Mononuclear cell (primary cell): ENCODE results near the gene PRSS27. TPM values are rescaled to one million over a fixed set of nuclear protein-coding genes. Genes with fewer than 3 reads are reported as not detected.

Experiments used
- H3K27me3 ChIP-seq: 2 replicates; pipeline ENCODE4 v1.6.0; 2011; ENCODE audit warnings: low read length, control low read depth; ENCODE audit not compliant: insufficient read depth
- H3K4me1 ChIP-seq: 2 replicates; pipeline ENCODE4 v1.5.1; 2011; ENCODE audit warnings: mild to moderate bottlenecking, low read length, control low read depth; ENCODE audit not compliant: insufficient read depth
- H3K4me3 ChIP-seq: 2 replicates; pipeline ENCODE4 v1.5.1; 2011; ENCODE audit warnings: mild to moderate bottlenecking, low read length, moderate library complexity
- H3K9me3 ChIP-seq: 2 replicates; pipeline ENCODE4 v1.5.1; 2011; ENCODE audit warnings: low read depth, mild to moderate bottlenecking, control low read depth, low read length
- total RNA-seq: library from RNA; depleted of rRNA; stranded (reverse); fragments of >200 nt; gene quantifications from one replicate; pipeline ENCODE4 v1.2.3, GENCODE V29; 2012

The PRSS27 gene
- total RNA-seq: 0.10 TPM

GRCh38 chr16:2720064-2720457, at the start of gene PRSS27:
Gene PRSS27 (minus strand): TSS chr16:2720224. CDS start chr16:2720160, 64 bp downstream.
- H3K9me3 ChIP-seq: no peaks in the 10 kb centered on the region
- H3K4me1 ChIP-seq: peaks cover 6% of the 10 kb centered on the region
- H3K27me3 ChIP-seq: no peaks in the 10 kb centered on the region
- H3K4me3 ChIP-seq: peak within 1 kb of the TSS; percentile 53

GRCh38 chr16:2769675-2770056, 49.6 kb upstream of the PRSS27 start:
- H3K4me3 ChIP-seq: no peak overlapping the region
- H3K27me3 ChIP-seq: no peaks in the 10 kb centered on the region
- H3K4me1 ChIP-seq: peaks cover 1% of the 10 kb centered on the region
- no peaks in the 10 kb centered on the region for H3K9me3 ChIP-seq

DNA sequence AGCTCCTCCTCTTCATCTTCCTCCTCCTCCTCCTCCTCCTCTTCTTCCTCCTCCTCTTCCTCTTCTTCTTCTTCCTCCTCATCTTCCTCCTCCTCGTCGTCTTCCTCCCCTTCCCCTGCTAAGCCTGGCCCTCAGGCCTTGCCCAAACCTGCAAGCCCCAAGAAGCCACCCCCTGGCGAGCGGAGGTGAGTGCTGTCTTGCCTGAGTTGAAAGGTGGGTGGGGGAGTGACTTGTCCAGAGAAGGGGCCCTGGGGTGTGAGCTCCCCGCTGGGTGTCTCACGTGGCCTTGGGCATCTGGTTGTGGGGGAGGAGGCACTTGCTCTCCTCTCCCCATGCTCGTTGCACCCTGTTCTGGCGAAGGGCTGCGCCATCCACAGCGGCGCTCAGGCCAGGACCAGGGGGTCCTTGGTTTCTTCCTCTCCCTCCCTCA, 49.1 kb upstream of the PRSS27 start:
- H3K9me3 ChIP-seq: no peaks in the 10 kb centered on the region
- no peaks in the 10 kb centered on the region for H3K27me3 ChIP-seq
- no peak overlapping the region for H3K4me3 ChIP-seq
- no peaks in the 10 kb centered on the region for H3K4me1 ChIP-seq

DNA sequence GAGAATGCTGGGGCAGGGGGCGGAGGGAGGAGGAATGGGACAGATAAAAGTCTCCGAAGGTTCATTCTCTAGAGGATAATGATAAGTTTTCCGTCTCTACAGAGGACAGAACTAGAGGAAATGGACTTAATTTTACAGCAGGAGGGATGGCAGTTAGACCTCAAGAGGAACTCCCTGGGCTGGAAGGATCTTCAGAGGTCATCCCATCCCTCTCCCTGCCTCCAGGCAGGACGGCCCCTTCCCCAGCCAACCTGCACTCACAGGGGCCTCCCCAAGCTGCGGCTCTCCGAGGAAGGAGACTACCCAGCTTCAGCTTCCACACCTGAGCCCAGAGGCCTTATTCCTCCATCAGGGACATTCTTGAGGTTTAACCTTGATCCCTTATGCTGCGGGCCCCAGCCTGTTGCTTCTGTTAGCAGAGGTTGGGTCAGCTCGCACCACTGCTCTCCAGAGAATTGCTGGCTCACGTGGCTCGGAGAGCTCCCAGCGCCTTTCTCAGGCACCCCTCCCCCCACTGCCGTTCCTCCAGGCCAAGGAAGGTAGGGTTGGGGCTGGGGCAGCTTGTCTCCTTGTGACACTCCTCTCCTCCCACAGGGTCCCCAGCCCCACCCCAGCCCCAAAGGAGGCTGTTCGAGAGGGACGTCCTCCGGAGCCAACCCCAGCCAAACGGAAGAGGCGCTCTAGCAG, 48.5 kb upstream of the PRSS27 start:
- Histone ChIP-seq H3K4me1 (no peaks in the 10 kb centered on the region), H3K9me3 (no peaks in the 10 kb centered on the region), H3K4me3 (no peak overlapping the region), H3K27me3 (no peaks in the 10 kb centered on the region)

- no peaks in the 10 kb centered on the region for H3K9me3 ChIP-seq
- H3K4me1 ChIP-seq: no peaks in the 10 kb centered on the region
- no peak overlapping the region for H3K4me3 ChIP-seq
- no peaks in the 10 kb centered on the region for H3K27me3 ChIP-seq
Measured at GRCh38 chr16:2767891-2768290, 47.9 kb upstream of the PRSS27 start.

DNA sequence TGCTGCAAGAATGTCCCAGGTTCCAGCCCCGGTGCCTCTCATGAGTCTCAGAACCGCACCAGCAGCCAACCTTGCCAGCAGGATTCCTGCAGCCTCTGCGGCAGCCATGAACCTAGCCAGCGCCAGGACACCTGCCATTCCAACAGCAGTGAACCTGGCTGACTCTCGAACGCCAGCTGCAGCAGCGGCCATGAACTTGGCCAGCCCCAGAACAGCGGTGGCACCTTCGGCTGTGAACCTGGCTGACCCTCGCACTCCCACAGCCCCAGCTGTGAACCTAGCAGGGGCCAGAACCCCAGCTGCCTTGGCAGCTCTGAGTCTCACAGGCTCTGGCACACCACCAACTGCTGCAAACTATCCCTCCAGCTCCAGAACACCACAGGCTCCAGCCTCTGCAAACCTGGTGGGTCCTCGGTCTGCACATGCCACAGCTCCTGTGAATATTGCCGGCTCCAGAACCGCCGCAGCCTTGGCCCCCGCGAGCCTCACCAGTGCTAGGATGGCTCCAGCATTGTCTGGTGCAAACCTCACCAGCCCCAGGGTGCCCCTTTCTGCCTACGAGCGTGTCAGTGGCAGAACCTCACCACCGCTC, 47.2 kb upstream of the PRSS27 start:
- Histone ChIP-seq H3K27me3 (no peaks in the 10 kb centered on the region), H3K4me3 (no peak overlapping the region), H3K4me1 (no peaks in the 10 kb centered on the region), H3K9me3 (no peaks in the 10 kb centered on the region)

GRCh38 chr16:2766430-2767139, 46.6 kb upstream of the PRSS27 start:
- Histone ChIP-seq H3K9me3 (no peaks in the 10 kb centered on the region), H3K4me1 (no peaks in the 10 kb centered on the region), H3K4me3 (no peak overlapping the region)

DNA sequence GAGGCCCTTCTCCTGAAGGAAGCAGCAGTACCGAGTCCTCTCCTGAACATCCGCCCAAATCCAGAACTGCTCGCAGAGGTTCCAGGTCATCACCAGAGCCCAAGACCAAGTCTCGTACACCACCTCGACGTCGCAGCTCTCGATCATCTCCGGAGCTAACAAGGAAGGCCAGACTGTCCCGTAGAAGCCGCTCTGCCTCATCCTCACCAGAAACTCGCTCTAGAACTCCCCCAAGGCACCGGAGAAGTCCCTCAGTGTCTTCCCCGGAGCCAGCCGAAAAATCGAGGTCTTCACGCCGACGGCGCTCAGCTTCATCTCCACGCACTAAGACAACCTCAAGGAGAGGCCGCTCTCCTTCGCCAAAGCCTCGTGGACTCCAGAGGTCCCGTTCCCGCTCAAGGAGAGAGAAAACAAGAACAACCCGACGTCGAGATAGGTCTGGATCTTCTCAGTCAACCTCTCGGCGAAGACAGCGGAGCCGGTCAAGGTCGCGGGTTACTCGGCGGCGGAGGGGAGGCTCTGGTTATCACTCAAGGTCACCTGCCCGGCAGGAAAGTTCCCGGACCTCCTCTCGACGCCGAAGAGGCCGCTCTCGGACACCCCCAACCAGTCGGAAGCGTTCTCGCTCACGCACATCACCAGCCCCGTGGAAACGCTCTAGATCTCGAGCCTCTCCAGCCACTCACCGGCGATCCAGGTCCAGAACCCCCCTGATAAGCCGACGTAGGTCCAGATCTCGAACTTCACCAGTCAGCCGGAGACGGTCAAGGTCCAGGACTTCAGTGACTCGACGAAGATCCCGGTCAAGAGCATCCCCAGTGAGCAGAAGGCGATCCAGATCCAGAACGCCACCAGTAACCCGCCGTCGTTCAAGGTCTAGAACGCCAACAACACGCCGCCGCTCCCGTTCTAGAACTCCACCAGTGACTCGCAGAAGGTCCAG, 45.7 kb upstream of the PRSS27 start:
- no peaks in the 10 kb centered on the region for H3K27me3 ChIP-seq
- no peaks in the 10 kb centered on the region for H3K4me1 ChIP-seq
- H3K9me3 ChIP-seq: no peaks in the 10 kb centered on the region
- no peak overlapping the region for H3K4me3 ChIP-seq

More at GRCh38 chr16:2766430-2767139, 46.6 kb upstream of the PRSS27 start:
- H3K27me3 ChIP-seq: no peaks in the 10 kb centered on the region

- Histone ChIP-seq H3K9me3 (no peaks in the 10 kb centered on the region), H3K4me3 (no peak overlapping the region), H3K4me1 (no peaks in the 10 kb centered on the region), H3K27me3 (no peaks in the 10 kb centered on the region)
Measured at GRCh38 chr16:2764718-2765117, 44.7 kb upstream of the PRSS27 start.

- no peak overlapping the region for H3K4me3 ChIP-seq
- no peaks in the 10 kb centered on the region for H3K4me1 ChIP-seq
- H3K9me3 ChIP-seq: no peaks in the 10 kb centered on the region
- H3K27me3 ChIP-seq: no peaks in the 10 kb centered on the region
Measured at GRCh38 chr16:2763173-2763572, 43.1 kb upstream of the PRSS27 start.

DNA sequence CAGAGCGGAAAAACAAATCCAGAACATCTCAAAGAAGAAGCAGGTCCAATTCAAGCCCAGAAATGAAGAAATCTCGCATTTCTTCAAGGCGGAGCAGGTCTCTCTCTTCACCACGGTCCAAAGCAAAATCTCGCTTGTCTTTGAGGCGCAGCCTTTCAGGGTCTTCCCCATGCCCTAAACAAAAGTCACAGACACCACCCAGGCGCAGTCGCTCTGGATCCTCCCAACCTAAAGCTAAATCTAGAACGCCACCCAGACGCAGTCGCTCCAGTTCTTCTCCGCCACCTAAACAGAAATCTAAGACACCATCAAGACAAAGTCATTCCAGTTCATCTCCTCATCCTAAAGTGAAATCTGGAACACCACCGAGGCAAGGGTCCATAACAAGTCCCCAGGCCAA, 42.7 kb upstream of the PRSS27 start:
- Histone ChIP-seq H3K27me3 (no peaks in the 10 kb centered on the region), H3K9me3 (no peaks in the 10 kb centered on the region), H3K4me3 (no peak overlapping the region), H3K4me1 (no peaks in the 10 kb centered on the region)

GRCh38 chr16:2761886-2762583, 42.0 kb upstream of the PRSS27 start:
- Histone ChIP-seq H3K4me1 (no peaks in the 10 kb centered on the region), H3K4me3 (no peak overlapping the region), H3K27me3 (no peaks in the 10 kb centered on the region), H3K9me3 (no peaks in the 10 kb centered on the region)

DNA sequence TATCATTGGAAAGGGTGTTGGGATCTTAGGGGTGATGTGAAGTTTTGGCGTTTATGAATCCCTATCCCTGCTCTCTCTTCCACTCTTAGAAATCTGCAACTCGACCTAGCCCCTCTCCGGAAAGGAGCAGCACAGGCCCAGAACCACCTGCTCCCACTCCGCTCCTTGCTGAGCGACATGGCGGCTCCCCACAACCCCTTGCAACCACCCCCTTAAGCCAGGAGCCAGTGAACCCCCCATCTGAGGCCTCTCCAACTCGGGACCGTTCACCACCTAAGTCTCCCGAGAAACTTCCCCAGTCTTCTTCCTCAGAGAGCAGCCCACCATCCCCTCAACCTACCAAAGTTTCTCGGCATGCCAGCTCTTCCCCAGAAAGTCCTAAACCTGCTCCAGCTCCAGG, 41.4 kb upstream of the PRSS27 start:
- Histone ChIP-seq H3K9me3 (no peaks in the 10 kb centered on the region), H3K27me3 (no peaks in the 10 kb centered on the region), H3K4me1 (peaks cover under 1% of the 10 kb centered on the region), H3K4me3 (no peak overlapping the region)

DNA sequence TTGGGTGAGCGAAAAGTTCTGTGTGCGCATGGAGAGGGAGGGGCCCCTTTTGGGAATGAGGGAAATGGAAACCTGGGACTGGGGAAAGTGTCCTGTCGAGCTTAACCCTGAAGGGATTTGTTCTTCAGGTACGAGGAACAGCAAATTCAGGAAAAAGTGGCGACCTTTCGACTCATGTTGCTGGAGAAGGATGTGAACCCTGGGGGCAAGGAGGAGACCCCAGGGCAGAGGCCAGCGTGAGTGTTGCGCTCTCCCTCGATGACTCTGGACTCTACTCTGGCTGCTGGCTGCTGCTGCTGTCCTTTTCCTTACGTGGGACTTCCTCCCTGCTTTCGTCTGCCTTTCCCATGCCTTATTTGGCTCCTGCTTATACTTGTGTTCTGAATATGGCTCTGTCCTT, 37.3 kb upstream of the PRSS27 start:
- no peaks in the 10 kb centered on the region for H3K27me3 ChIP-seq
- H3K9me3 ChIP-seq: no peaks in the 10 kb centered on the region
- H3K4me1 ChIP-seq: peaks cover 34% of the 10 kb centered on the region
- no peak overlapping the region for H3K4me3 ChIP-seq
